Spleen (tissue), 7 donors: Measurements from ENCODE around the gene CELA1.

ENCODE experiments used
- POLR2A ChIP-seq, 3 donors: fragments of 450-650 bp; IDR thresholded peaks; one replicate each; pipeline ENCODE4 v1.5.1; 2017; ENCODE audit warnings: antibody characterized with exemption in 3 of 3, mild to moderate bottlenecking in 1 of 3
- POLR2AphosphoS5 ChIP-seq, 3 donors: sonication (generic); formaldehyde crosslinking; IDR thresholded peaks; one replicate each; pipeline ENCODE4 v1.5.1; 2017; ENCODE audit warnings: antibody characterized with exemption in 3 of 3
- TF ChIP-seq, protein P1 (sequence below), 11 experiments: fragments of 200-600 bp in 7 of 11; fragments of 450-650 bp in 4 of 11; sonication (generic) in 4 of 11; IDR thresholded peaks in 8 of 11; conservative IDR thresholded peaks in 3 of 11; 1 replicate in 7 of 11; 2 replicates in 4 of 11; pipeline versions ENCODE4 v1.4.0 to v1.8.0; 2016 to 2021; ENCODE audit warnings: antibody characterized with exemption in 11 of 11, inconsistent platforms in 4 of 11, mild to moderate bottlenecking in 1 of 11
- donor health status: DM: no; HTN: no; CAD: no; lungs with moderate emphysema.
- donor health status: DM: no; HTN: no; CAD: no.
- donor health status: DM: no; HTN: no; CAD: no.

DNA sequence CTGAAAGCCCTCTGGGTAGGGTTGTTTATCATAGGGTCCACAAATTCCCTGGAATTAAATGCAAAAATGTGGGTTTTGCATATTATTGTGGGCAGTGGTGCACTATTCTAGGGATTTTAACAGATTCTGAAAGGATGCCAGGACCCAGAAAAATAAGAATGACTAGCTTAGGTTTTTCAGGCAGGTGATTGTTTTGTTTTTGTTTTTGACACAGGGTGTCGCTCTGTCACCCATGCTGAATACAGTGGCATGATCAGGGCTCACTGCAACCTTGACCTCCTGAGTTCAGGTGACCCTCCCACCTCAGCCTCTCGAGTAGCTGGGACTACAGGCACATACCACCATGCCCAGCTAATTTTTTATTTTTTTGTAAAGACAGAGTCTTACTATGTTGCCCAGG is 25.5 kb upstream of the CELA1 start:
- TF ChIP-seq, protein P1, sequence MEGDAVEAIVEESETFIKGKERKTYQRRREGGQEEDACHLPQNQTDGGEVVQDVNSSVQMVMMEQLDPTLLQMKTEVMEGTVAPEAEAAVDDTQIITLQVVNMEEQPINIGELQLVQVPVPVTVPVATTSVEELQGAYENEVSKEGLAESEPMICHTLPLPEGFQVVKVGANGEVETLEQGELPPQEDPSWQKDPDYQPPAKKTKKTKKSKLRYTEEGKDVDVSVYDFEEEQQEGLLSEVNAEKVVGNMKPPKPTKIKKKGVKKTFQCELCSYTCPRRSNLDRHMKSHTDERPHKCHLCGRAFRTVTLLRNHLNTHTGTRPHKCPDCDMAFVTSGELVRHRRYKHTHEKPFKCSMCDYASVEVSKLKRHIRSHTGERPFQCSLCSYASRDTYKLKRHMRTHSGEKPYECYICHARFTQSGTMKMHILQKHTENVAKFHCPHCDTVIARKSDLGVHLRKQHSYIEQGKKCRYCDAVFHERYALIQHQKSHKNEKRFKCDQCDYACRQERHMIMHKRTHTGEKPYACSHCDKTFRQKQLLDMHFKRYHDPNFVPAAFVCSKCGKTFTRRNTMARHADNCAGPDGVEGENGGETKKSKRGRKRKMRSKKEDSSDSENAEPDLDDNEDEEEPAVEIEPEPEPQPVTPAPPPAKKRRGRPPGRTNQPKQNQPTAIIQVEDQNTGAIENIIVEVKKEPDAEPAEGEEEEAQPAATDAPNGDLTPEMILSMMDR (IDR thresholded peaks at IDR 0.05 in 8 of 11, conservative IDR thresholded peaks at IDR 0.05 in 3 of 11): no peak
- no peak for TF ChIP-seq POLR2A (IDR thresholded peaks at IDR 0.05)
- no peak for TF ChIP-seq POLR2AphosphoS5 (IDR thresholded peaks at IDR 0.05)
